GM19193 (cell line): ENCODE measurements around the gene IL19.

Experiments used
- POLR2A ChIP-seq: IDR thresholded peaks from 4 replicates; pipeline ENCODE4 v1.6.1; 2011; ENCODE audit not compliant: insufficient read depth, insufficient read length; ENCODE audit errors: extremely low read depth

The IL19 gene

GRCh38 chr1:206864939-206865671 lies 94.5 kb downstream of the IL19 start, which contains the start of gene IL20:
Gene IL20, plus strand, starts transcription at chr1:206865623. Its CDS starts 230 bp downstream, at chr1:206865853.
- no peak for TF ChIP-seq POLR2A

GRCh38 chr1:206866062-206866461 lies 95.5 kb downstream of the IL19 start:
- no peak for TF ChIP-seq POLR2A

GRCh38 chr1:206867239-206867638 lies 96.7 kb downstream of the IL19 start:
- TF ChIP-seq POLR2A, result no peak

GRCh38 chr1:206867716-206868115 lies 97.1 kb downstream of the IL19 start:
- TF ChIP-seq POLR2A, result no peak

- no peak for TF ChIP-seq POLR2A
These were observed 97.7 kb downstream of the IL19 start for GRCh38 chr1:206868264-206868663.

- no peak for TF ChIP-seq POLR2A
These were observed 101.6 kb downstream of the IL19 start for GRCh38 chr1:206872139-206872538.

GRCh38 chr1:206873603-206874188 lies 103.1 kb downstream of the IL19 start:
- TF ChIP-seq POLR2A, result no peak

GRCh38 chr1:206875752-206876377 lies 105.3 kb downstream of the IL19 start:
- no peak for TF ChIP-seq POLR2A

- no peak for TF ChIP-seq POLR2A
These were observed 107.9 kb downstream of the IL19 start for GRCh38 chr1:206878456-206878855.

- TF ChIP-seq POLR2A, result no peak
These were observed 109.7 kb downstream of the IL19 start for GRCh38 chr1:206880314-206880713.

GRCh38 chr1:206882555-206882954 lies 112.0 kb downstream of the IL19 start:
- no peak for TF ChIP-seq POLR2A

- no peak for TF ChIP-seq POLR2A
These were observed 112.6 kb downstream of the IL19 start for GRCh38 chr1:206883160-206883559.

- TF ChIP-seq POLR2A, result no peak
These were observed 113.3 kb downstream of the IL19 start for GRCh38 chr1:206883876-206884275.

GRCh38 chr1:206885341-206886060 lies 114.9 kb downstream of the IL19 start:
- no peak for TF ChIP-seq POLR2A

GRCh38 chr1:206886831-206887230 lies 116.3 kb downstream of the IL19 start:
- no peak for TF ChIP-seq POLR2A
